ENCODE data around the gene ARHGEF11. TPM values are rescaled to one million over a fixed set of nuclear protein-coding genes. Genes with fewer than 3 reads are reported as not detected.
A peak's percentile ranks its signal among the peaks of the same experiment; 100 is the strongest.

Gene ARHGEF11
- total RNA-seq, 1 experiment from 2014 or later: 45.5 TPM

DNA sequence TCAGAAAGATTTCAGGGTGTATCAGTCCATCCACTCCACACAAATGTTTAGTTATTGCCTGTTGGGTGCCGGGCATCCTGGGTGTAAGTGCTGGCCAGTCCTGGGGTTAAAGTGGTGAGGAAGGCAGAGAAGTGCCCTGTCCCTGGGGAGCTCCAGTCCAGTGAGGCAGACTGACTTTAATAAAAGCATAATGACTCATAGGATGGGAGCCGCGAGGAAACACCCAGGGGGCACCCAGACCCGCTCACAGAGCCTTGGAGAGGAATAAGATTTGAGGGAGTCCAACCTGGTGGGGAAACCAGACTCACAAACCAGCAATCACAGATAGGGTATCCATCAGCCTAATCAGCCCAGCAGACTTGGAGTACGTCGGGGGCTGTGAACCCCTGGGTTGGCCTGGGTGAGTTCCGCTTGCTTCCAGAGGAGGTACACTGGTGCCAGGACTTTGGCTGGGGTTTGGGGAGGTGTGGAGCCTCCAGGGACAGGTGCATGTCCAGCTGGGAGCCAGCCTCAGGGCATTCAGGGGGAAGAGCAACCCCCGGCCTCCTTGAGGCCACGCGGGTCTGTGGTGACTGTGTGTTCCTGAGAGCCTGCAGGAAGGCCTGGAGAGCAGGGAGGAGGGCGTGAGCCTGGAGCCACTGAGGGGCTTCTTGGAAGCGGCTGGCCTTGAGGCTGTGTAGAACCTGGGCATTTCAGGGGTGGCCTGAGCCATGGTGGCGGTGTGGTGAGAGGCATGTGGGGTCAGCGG lies 148.3 kb downstream of the ARHGEF11 start:
- no peak for DNase-seq
- no peaks in the 10 kb centered on the region for H3K36me3 Mint-ChIP-seq (ENCODE audit: insufficient read depth, unreplicated experiment)
- TF ChIP-seq, protein P1, sequence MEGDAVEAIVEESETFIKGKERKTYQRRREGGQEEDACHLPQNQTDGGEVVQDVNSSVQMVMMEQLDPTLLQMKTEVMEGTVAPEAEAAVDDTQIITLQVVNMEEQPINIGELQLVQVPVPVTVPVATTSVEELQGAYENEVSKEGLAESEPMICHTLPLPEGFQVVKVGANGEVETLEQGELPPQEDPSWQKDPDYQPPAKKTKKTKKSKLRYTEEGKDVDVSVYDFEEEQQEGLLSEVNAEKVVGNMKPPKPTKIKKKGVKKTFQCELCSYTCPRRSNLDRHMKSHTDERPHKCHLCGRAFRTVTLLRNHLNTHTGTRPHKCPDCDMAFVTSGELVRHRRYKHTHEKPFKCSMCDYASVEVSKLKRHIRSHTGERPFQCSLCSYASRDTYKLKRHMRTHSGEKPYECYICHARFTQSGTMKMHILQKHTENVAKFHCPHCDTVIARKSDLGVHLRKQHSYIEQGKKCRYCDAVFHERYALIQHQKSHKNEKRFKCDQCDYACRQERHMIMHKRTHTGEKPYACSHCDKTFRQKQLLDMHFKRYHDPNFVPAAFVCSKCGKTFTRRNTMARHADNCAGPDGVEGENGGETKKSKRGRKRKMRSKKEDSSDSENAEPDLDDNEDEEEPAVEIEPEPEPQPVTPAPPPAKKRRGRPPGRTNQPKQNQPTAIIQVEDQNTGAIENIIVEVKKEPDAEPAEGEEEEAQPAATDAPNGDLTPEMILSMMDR (IDR thresholded peaks at IDR 0.05; ENCODE audit: insufficient read depth in 1 of 2, low read depth in 1 of 2, low read length in 1 of 2, severe bottlenecking in 1 of 2, unreplicated experiment in 1 of 2): no peak
- H3K27ac Mint-ChIP-seq (ENCODE audit: unreplicated experiment): peak overlapping the region; percentile 69
- Histone ChIP-seq H3K27me3 (replicated peaks; ENCODE audit: control insufficient read depth, insufficient read depth, low read length) (no peaks in the 10 kb centered on the region), H3K9me3 (no peaks in the 10 kb centered on the region), H3K4me3 (ENCODE audit: low read depth, low read length) (no peak overlapping the region), H3K4me1 (peaks cover 38% of the 10 kb centered on the region), H3K36me3 (ENCODE audit: control insufficient read depth, insufficient read depth, low read length) (no peaks in the 10 kb centered on the region)
- no TSS peak for BruUV-seq (replicated peaks)
- H3K27me3 Mint-ChIP-seq (ENCODE audit: insufficient read depth, unreplicated experiment): no peaks in the 10 kb centered on the region
- CTCF ChIA-PET: interaction anchor here (0.6 to 1.3 kb wide), 5 partner anchors 16 to 396 kb away, joined by 3 to 7 read pairs (median 5); no protein-coding TSS in a partner anchor
- POLR2A ChIA-PET: no interaction called here
- H3K4me1 Mint-ChIP-seq (ENCODE audit: low read depth, unreplicated experiment): peaks cover 33% of the 10 kb centered on the region
- H3K9me3 Mint-ChIP-seq (ENCODE audit: unreplicated experiment): no peaks in the 10 kb centered on the region
- H3K4me3 Mint-ChIP-seq (ENCODE audit: unreplicated experiment): no peak overlapping the region
- intact Hi-C loops (cut with micrococcal nuclease; ENCODE audit: unreplicated experiment): no loop called here

DNA sequence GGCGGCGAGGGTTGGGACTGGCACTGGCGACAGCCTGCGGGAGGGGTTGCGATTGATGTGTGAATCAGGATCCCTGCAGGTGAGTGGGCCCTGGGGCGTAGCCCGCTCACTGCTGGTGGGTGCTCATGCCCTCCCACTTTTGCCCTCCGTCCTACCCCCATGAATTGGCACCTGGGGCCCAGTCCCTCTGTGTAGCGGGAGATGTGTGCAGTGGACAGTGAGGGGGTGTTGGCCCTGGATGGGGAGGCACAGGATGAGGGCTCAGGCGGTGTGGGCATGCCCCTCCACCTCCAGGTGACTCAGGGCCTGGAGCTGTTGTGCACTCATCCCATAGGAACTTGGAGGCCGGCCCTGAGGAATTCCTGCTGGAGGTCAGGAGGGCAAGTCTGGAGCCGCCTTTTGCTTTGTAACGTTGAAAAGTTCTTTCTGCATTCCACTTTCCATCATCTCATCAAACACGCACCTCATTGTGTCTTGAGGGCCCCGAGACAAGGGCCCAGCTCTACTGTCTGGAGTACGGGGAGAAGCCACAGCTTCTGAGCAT lies 149.0 kb downstream of the ARHGEF11 start:
- DNase-seq: peak; percentile 68 to 83
- intact Hi-C loops (cut with micrococcal nuclease; ENCODE audit: unreplicated experiment): no loop called here
- Histone ChIP-seq H3K4me1 (peaks cover 42% of the 10 kb centered on the region), H3K27me3 (replicated peaks; ENCODE audit: control insufficient read depth, insufficient read depth, low read length) (no peaks in the 10 kb centered on the region), H3K4me3 (ENCODE audit: low read depth, low read length) (no peak overlapping the region), H3K9me3 (no peaks in the 10 kb centered on the region), H3K36me3 (ENCODE audit: control insufficient read depth, insufficient read depth, low read length) (no peaks in the 10 kb centered on the region)
- TF ChIP-seq, protein P1 (IDR thresholded peaks at IDR 0.05; ENCODE audit: insufficient read depth in 1 of 2, low read depth in 1 of 2, low read length in 1 of 2, severe bottlenecking in 1 of 2, unreplicated experiment in 1 of 2): no peak
- Mint-ChIP-seq H3K27me3 (ENCODE audit: insufficient read depth, unreplicated experiment) (no peaks in the 10 kb centered on the region), H3K4me3 (ENCODE audit: unreplicated experiment) (no peak overlapping the region), H3K36me3 (ENCODE audit: insufficient read depth, unreplicated experiment) (no peaks in the 10 kb centered on the region), H3K9me3 (ENCODE audit: unreplicated experiment) (no peaks in the 10 kb centered on the region), H3K27ac (ENCODE audit: unreplicated experiment) (peak overlapping the region; percentile 69), H3K4me1 (ENCODE audit: low read depth, unreplicated experiment) (peaks cover 33% of the 10 kb centered on the region)
- BruUV-seq (replicated peaks): no TSS peak
- POLR2A ChIA-PET: no interaction called here
- CTCF ChIA-PET: interaction anchor here (0.6 to 1.3 kb wide), 4 partner anchors 16 to 102 kb away, joined by 3 to 7 read pairs (median 5); no protein-coding TSS in a partner anchor

DNA sequence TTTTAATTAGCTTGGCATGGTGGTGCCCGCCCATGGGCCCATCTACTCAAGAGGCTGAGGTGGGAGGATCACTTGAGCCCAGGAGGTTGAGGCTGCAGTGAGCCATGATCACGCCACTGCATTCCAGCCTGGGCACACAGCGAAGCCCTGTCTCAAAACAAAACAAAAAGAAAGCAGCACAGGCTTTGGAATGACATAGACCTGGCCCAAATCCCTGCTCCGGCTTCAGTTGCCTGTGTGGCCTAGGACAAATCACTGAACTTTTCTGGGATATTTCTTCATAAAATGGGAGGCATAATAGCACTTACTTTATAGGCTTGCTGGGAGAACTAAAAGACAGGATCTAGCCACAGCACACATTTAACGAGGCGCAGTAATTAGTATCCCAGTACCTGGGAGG lies 149.6 kb downstream of the ARHGEF11 start:
- H3K27me3 Mint-ChIP-seq (ENCODE audit: insufficient read depth, unreplicated experiment): peaks cover 4% of the 10 kb centered on the region
- TF ChIP-seq, protein P1 (IDR thresholded peaks at IDR 0.05; ENCODE audit: insufficient read depth in 1 of 2, low read depth in 1 of 2, low read length in 1 of 2, severe bottlenecking in 1 of 2, unreplicated experiment in 1 of 2): no peak
- POLR2A ChIA-PET: no interaction called here
- CTCF ChIA-PET: interaction anchor here (0.5 to 1.3 kb wide), 2 partner anchors 28 to 32 kb away, joined by 4 to 7 read pairs; no protein-coding TSS in a partner anchor
- H3K4me3 Mint-ChIP-seq (ENCODE audit: unreplicated experiment): no peak overlapping the region
- intact Hi-C loops (cut with micrococcal nuclease; ENCODE audit: unreplicated experiment): no loop called here
- DNase-seq: no peak
- Histone ChIP-seq H3K9me3 (no peaks in the 10 kb centered on the region), H3K4me3 (ENCODE audit: low read depth, low read length) (no peak overlapping the region), H3K36me3 (ENCODE audit: control insufficient read depth, insufficient read depth, low read length) (no peaks in the 10 kb centered on the region), H3K27me3 (replicated peaks; ENCODE audit: control insufficient read depth, insufficient read depth, low read length) (no peaks in the 10 kb centered on the region), H3K4me1 (peaks cover 42% of the 10 kb centered on the region)
- peak overlapping the region; percentile 69 for H3K27ac Mint-ChIP-seq (ENCODE audit: unreplicated experiment)
- H3K9me3 Mint-ChIP-seq (ENCODE audit: unreplicated experiment): no peaks in the 10 kb centered on the region
- no TSS peak for BruUV-seq (replicated peaks)
- no peaks in the 10 kb centered on the region for H3K36me3 Mint-ChIP-seq (ENCODE audit: insufficient read depth, unreplicated experiment)
- H3K4me1 Mint-ChIP-seq (ENCODE audit: low read depth, unreplicated experiment): peaks cover 33% of the 10 kb centered on the region

Measured in Caco-2 (cell line).